OCI-LY1 (cell line): ENCODE measurements around the gene ALDH3A1.

Experiments used
- EZH2 ChIP-seq: fragments of 200-600 bp; sonication (generic), shearing (Covaris generic); IDR thresholded peaks from 2 replicates; pipeline ENCODE4 v1.8.0; 2017; ENCODE audit warnings: borderline replicate concordance, mixed run types, mild to moderate bottlenecking, antibody characterized with exemption, low read length, moderate library complexity, mixed read lengths
- TF ChIP-seq, protein P1 (sequence below): fragments of 200-600 bp; sonication (generic), shearing (Covaris generic); IDR thresholded peaks from 2 replicates; pipeline ENCODE4 v1.5.1; 2017; ENCODE audit warnings: mild to moderate bottlenecking, antibody characterized with exemption, low read length, moderate library complexity, mixed read lengths

DNA sequence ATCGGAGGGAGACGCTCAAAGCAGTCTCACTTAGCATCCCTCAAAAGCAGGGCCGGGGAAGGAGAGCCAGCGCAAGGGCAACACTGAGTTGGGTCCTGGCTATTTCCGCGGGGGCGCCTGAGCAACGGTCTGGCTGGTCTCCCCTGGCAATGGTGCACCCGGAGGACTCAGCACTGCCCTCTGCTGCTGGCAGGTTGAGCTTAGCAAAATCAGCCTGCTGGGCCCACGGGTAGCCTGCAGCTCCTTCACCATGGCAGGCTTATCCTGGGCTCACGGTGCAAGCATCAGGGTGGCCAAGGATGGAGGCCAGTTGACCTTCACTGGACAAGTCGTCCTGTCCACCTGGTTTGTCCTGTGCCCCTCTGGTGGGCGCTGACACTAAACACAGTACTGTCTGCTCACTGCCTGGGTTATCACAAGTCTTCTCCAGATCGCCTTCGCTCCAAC lies 14.4 kb upstream of the ALDH3A1 start:
- TF ChIP-seq EZH2: no peak
- TF ChIP-seq, protein P1, sequence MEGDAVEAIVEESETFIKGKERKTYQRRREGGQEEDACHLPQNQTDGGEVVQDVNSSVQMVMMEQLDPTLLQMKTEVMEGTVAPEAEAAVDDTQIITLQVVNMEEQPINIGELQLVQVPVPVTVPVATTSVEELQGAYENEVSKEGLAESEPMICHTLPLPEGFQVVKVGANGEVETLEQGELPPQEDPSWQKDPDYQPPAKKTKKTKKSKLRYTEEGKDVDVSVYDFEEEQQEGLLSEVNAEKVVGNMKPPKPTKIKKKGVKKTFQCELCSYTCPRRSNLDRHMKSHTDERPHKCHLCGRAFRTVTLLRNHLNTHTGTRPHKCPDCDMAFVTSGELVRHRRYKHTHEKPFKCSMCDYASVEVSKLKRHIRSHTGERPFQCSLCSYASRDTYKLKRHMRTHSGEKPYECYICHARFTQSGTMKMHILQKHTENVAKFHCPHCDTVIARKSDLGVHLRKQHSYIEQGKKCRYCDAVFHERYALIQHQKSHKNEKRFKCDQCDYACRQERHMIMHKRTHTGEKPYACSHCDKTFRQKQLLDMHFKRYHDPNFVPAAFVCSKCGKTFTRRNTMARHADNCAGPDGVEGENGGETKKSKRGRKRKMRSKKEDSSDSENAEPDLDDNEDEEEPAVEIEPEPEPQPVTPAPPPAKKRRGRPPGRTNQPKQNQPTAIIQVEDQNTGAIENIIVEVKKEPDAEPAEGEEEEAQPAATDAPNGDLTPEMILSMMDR: peak; percentile 56
